CD4-positive, CD25-positive, alpha-beta regulatory T cell (primary cell): Measurements from ENCODE around the gene YOD1. TPM values are rescaled to one million over a fixed set of nuclear protein-coding genes. Genes with fewer than 3 reads are reported as not detected.

Experiments used
- ATAC-seq, 2 donors: fragments of 150-1000 bp; cut with Tn5 transposase; one replicate each; pipeline ENCODE4 v1.10.0; 2021; ENCODE audit warnings: low read depth in 2 of 2, moderate number of reproducible peaks in 2 of 2, moderate library complexity in 1 of 2
- DNase-seq, 3 donors: peaks; one replicate each; pipeline versions ENCODE4 v3.0.0 to v3.0.0-alpha.2; 2012 to 2022; ENCODE audit warnings: mixed read lengths in 1 of 3
- H3K27ac ChIP-seq: one replicate; pipeline ENCODE4 v1.7.0; 2013; ENCODE audit warnings: mild to moderate bottlenecking, low read length; ENCODE audit not compliant: insufficient read depth, poor library complexity, severe bottlenecking
- H3K27me3 ChIP-seq: one replicate; pipeline ENCODE4 v1.7.0; 2013; ENCODE audit warnings: low read length; ENCODE audit not compliant: control insufficient read depth, insufficient read depth
- H3K36me3 ChIP-seq: one replicate; pipeline ENCODE4 v1.7.0; 2013; ENCODE audit warnings: mild to moderate bottlenecking, low read length, moderate library complexity; ENCODE audit not compliant: control insufficient read depth, insufficient read depth
- H3K4me1 ChIP-seq: 2 replicates; pipeline ENCODE4 v1.7.0; 2013; ENCODE audit warnings: mild to moderate bottlenecking, low read length; ENCODE audit not compliant: insufficient read depth, control insufficient read depth, poor library complexity, severe bottlenecking
- H3K4me3 ChIP-seq: one replicate; pipeline ENCODE4 v1.7.0; 2013; ENCODE audit warnings: low read depth, mild to moderate bottlenecking, low read length, moderate library complexity
- H3K9me3 ChIP-seq, 2 experiments: 1 replicate in 1 of 2; 2 replicates in 1 of 2; pipeline ENCODE4 v1.7.0; 2013; ENCODE audit warnings: low read length in 2 of 2, mild to moderate bottlenecking in 1 of 2, moderate library complexity in 1 of 2; ENCODE audit not compliant: control insufficient read depth in 2 of 2
- H3K27ac Mint-ChIP-seq, 3 donors: one replicate each; pipeline ENCODE4 v1.8.0; 2020 to 2022; ENCODE audit warnings: mild to moderate bottlenecking in 3 of 3, mixed read lengths in 3 of 3, moderate library complexity in 2 of 3
- H3K27me3 Mint-ChIP-seq: one replicate; pipeline ENCODE4 v1.8.0; 2022; ENCODE audit warnings: mild to moderate bottlenecking, mixed read lengths
- H3K36me3 Mint-ChIP-seq: one replicate; pipeline ENCODE4 v1.8.0; 2020; ENCODE audit warnings: mixed read lengths
- H3K4me1 Mint-ChIP-seq, 4 donors: one replicate each; pipeline ENCODE4 v1.8.0; 2020 to 2022; ENCODE audit warnings: mixed read lengths in 4 of 4, mild to moderate bottlenecking in 1 of 4
- H3K4me3 Mint-ChIP-seq, 4 donors: one replicate each; pipeline ENCODE4 v1.8.0; 2020 to 2022; ENCODE audit warnings: mild to moderate bottlenecking in 4 of 4, mixed read lengths in 4 of 4, moderate library complexity in 3 of 4
- H3K9me3 Mint-ChIP-seq, 7 donors: one replicate each; pipeline ENCODE4 v1.8.0; 2020 to 2022; ENCODE audit warnings: mixed read lengths in 7 of 7, mild to moderate bottlenecking in 3 of 7, moderate library complexity in 2 of 7
- polyA plus RNA-seq, 4 donors: library from polyadenylated mRNA; unstranded; fragments of 300-500 nt; fragmentation: Illumina TruSeq; gene quantifications; one replicate each; pipeline ENCODE4 v1.2.3, GENCODE V29; 2021
- total RNA-seq: library from RNA; stranded (reverse); gene quantifications from one replicate; pipeline ENCODE4 v1.2.3, GENCODE V29; 2022

The YOD1 gene
- total and polyA plus RNA-seq, 5 donors from 2014 or later, result 0.76 to 10.8 (median 1.1) TPM

- Mint-ChIP-seq H3K9me3 (no peaks in the 10 kb centered on the region), H3K27ac (no peak overlapping the region), H3K4me1 (peaks cover 0 to 6% (median 2%) of the 10 kb centered on the region in 4 donors), H3K36me3 (no peaks in the 10 kb centered on the region), H3K27me3 (peaks cover 37% of the 10 kb centered on the region), H3K4me3 (no peak overlapping the region)
- DNase-seq (no peak), ATAC-seq (no peak)
- Histone ChIP-seq H3K4me3 (no peak overlapping the region), H3K27me3 (peaks cover 24% of the 10 kb centered on the region), H3K27ac (no peak overlapping the region), H3K9me3 (no peaks in the 10 kb centered on the region), H3K4me1 (no peaks in the 10 kb centered on the region), H3K36me3 (no peaks in the 10 kb centered on the region)
These were observed 44.1 kb downstream of the YOD1 start for GRCh38 chr1:207006914-207007313.

GRCh38 chr1:207006083-207006482, 44.9 kb downstream of the YOD1 start:
- H3K27me3 Mint-ChIP-seq, result peaks cover 30% of the 10 kb centered on the region
- H3K27ac Mint-ChIP-seq, result no peak overlapping the region
- Histone ChIP-seq H3K4me3 (no peak overlapping the region), H3K27me3 (peaks cover 23% of the 10 kb centered on the region), H3K36me3 (no peaks in the 10 kb centered on the region), H3K9me3 (no peaks in the 10 kb centered on the region), H3K27ac (no peak overlapping the region), H3K4me1 (no peaks in the 10 kb centered on the region)
- no peaks in the 10 kb centered on the region for H3K9me3 Mint-ChIP-seq
- ATAC-seq (no peak), DNase-seq (no peak)
- no peaks in the 10 kb centered on the region for H3K36me3 Mint-ChIP-seq
- no peak overlapping the region for H3K4me3 Mint-ChIP-seq
- peaks cover 0 to 6% (median 2%) of the 10 kb centered on the region in 4 donors for H3K4me1 Mint-ChIP-seq

- Histone ChIP-seq H3K4me3 (no peak overlapping the region), H3K27me3 (peaks cover 19% of the 10 kb centered on the region), H3K4me1 (no peaks in the 10 kb centered on the region), H3K9me3 (no peaks in the 10 kb centered on the region), H3K36me3 (no peaks in the 10 kb centered on the region), H3K27ac (no peak overlapping the region)
- peaks cover 0 to 6% (median 2%) of the 10 kb centered on the region in 4 donors for H3K4me1 Mint-ChIP-seq
- ATAC-seq (no peak), DNase-seq (peak; percentile 2 to 41 (median 32))
- H3K36me3 Mint-ChIP-seq, result no peaks in the 10 kb centered on the region
- H3K27ac Mint-ChIP-seq, result no peak overlapping the region
- peaks cover 28% of the 10 kb centered on the region for H3K27me3 Mint-ChIP-seq
- H3K9me3 Mint-ChIP-seq, result no peaks in the 10 kb centered on the region
- no peak overlapping the region for H3K4me3 Mint-ChIP-seq
These were observed 45.8 kb downstream of the YOD1 start for GRCh38 chr1:207004931-207005830.

GRCh38 chr1:207003210-207003609, 47.8 kb downstream of the YOD1 start:
- no peaks in the 10 kb centered on the region for H3K36me3 ChIP-seq
- Mint-ChIP-seq H3K9me3 (no peaks in the 10 kb centered on the region), H3K27me3 (peaks cover 41% of the 10 kb centered on the region), H3K36me3 (no peaks in the 10 kb centered on the region), H3K4me1 (peaks cover 0 to 6% (median 2%) of the 10 kb centered on the region in 4 donors), H3K4me3 (no peak overlapping the region), H3K27ac (peak overlapping the region in 1 of 3 donors; percentile 59)
- H3K4me3 ChIP-seq, result no peak overlapping the region
- no peak overlapping the region for H3K27ac ChIP-seq
- H3K9me3 ChIP-seq, result no peaks in the 10 kb centered on the region
- no peaks in the 10 kb centered on the region for H3K4me1 ChIP-seq
- peaks cover 11% of the 10 kb centered on the region for H3K27me3 ChIP-seq
- DNase-seq, result no peak
- ATAC-seq, result no peak

DNA sequence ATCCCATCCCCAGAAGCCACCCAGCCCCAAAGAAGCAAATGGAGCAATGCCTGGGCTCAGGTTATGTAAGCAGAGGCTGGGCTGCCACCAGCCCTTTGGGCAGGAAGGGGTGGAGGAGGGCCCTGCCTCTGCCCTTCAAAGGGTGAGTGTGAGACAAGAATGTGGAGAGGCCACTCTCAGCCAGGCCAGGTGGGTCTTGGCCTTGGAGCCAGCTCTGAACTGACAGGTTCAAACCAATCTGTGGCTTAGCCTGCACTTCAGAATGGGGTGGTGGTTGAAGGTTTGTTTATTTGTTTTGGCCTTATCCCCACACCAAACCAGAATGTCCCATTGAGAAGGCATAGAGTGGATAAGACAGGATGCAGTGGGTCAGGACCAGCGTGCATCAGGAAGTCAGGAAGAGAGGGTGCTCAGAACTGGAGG, 48.3 kb downstream of the YOD1 start:
- Histone ChIP-seq H3K9me3 (no peaks in the 10 kb centered on the region), H3K4me1 (no peaks in the 10 kb centered on the region), H3K4me3 (no peak overlapping the region), H3K27ac (no peak overlapping the region), H3K27me3 (peaks cover 10% of the 10 kb centered on the region), H3K36me3 (no peaks in the 10 kb centered on the region)
- H3K36me3 Mint-ChIP-seq, result no peaks in the 10 kb centered on the region
- H3K27me3 Mint-ChIP-seq, result peaks cover 41% of the 10 kb centered on the region
- ATAC-seq, result no peak
- H3K9me3 Mint-ChIP-seq, result no peaks in the 10 kb centered on the region
- H3K4me1 Mint-ChIP-seq, result peaks cover 0 to 6% (median 2%) of the 10 kb centered on the region in 4 donors
- no peak for DNase-seq
- no peak overlapping the region for H3K27ac Mint-ChIP-seq
- no peak overlapping the region for H3K4me3 Mint-ChIP-seq

GRCh38 chr1:207001492-207002245, 49.3 kb downstream of the YOD1 start:
- no peak overlapping the region for H3K4me3 ChIP-seq
- no peaks in the 10 kb centered on the region for H3K9me3 ChIP-seq
- DNase-seq (no peak), ATAC-seq (no peak)
- H3K27me3 ChIP-seq, result peaks cover 12% of the 10 kb centered on the region
- Mint-ChIP-seq H3K4me3 (no peak overlapping the region), H3K36me3 (no peaks in the 10 kb centered on the region), H3K27ac (no peak overlapping the region), H3K4me1 (peaks cover 0 to 6% (median 2%) of the 10 kb centered on the region in 4 donors), H3K9me3 (no peaks in the 10 kb centered on the region), H3K27me3 (peaks cover 31% of the 10 kb centered on the region)
- H3K36me3 ChIP-seq, result no peaks in the 10 kb centered on the region
- no peak overlapping the region for H3K27ac ChIP-seq
- H3K4me1 ChIP-seq, result no peaks in the 10 kb centered on the region

- Histone ChIP-seq H3K9me3 (no peaks in the 10 kb centered on the region), H3K27me3 (peaks cover 9% of the 10 kb centered on the region), H3K36me3 (no peaks in the 10 kb centered on the region), H3K4me3 (no peak overlapping the region), H3K27ac (no peak overlapping the region), H3K4me1 (no peaks in the 10 kb centered on the region)
- peaks cover 33% of the 10 kb centered on the region for H3K27me3 Mint-ChIP-seq
- no peak for ATAC-seq
- no peaks in the 10 kb centered on the region for H3K9me3 Mint-ChIP-seq
- H3K4me1 Mint-ChIP-seq, result peaks cover 0 to 6% (median 2%) of the 10 kb centered on the region in 4 donors
- H3K36me3 Mint-ChIP-seq, result no peaks in the 10 kb centered on the region
- no peak for DNase-seq
- H3K27ac Mint-ChIP-seq, result no peak overlapping the region
- no peak overlapping the region for H3K4me3 Mint-ChIP-seq
These were observed 50.2 kb downstream of the YOD1 start for GRCh38 chr1:207000651-207001291.
